ENCODE data around the gene PRUNE1. TPM values are rescaled to one million over a fixed set of nuclear protein-coding genes. Genes with fewer than 3 reads are reported as not detected.

The PRUNE1 gene
- total RNA-seq, 1 donor from 2014 or later, result 22.5 TPM

DNA sequence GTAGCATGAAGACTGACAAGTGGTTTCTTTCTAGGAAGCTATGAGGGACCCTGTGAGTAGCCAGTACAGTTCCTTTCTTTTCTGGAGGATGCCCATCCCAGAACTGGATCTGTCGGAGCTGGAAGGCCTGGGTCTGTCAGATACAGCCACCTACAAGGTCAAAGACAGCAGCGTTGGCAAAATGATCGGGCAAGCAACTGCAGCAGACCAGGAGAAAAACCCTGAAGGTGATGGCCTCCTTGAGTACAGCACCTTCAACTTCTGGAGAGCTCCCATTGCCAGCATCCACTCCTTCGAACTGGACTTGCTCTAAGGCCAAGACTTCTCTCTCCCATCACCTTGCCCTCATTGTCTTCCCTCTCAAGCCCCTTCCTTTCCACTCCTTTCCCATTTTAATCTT lies 58.9 kb downstream of the PRUNE1 start:
- TF ChIP-seq, protein P1, sequence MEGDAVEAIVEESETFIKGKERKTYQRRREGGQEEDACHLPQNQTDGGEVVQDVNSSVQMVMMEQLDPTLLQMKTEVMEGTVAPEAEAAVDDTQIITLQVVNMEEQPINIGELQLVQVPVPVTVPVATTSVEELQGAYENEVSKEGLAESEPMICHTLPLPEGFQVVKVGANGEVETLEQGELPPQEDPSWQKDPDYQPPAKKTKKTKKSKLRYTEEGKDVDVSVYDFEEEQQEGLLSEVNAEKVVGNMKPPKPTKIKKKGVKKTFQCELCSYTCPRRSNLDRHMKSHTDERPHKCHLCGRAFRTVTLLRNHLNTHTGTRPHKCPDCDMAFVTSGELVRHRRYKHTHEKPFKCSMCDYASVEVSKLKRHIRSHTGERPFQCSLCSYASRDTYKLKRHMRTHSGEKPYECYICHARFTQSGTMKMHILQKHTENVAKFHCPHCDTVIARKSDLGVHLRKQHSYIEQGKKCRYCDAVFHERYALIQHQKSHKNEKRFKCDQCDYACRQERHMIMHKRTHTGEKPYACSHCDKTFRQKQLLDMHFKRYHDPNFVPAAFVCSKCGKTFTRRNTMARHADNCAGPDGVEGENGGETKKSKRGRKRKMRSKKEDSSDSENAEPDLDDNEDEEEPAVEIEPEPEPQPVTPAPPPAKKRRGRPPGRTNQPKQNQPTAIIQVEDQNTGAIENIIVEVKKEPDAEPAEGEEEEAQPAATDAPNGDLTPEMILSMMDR (conservative IDR thresholded peaks at IDR 0.05), result no peak
- Mint-ChIP-seq H3K4me3 (peak overlapping the region; percentile 43), H3K27ac (ENCODE audit: unreplicated experiment) (peak overlapping the region; percentile 53), H3K27me3 (ENCODE audit: low read depth) (peaks cover 3% of the 10 kb centered on the region), H3K4me1 (peaks cover 53% of the 10 kb centered on the region), H3K36me3 (ENCODE audit: low read depth) (peaks cover 25% of the 10 kb centered on the region), H3K9me3 (no peaks in the 10 kb centered on the region)
- DNase-seq (ENCODE audit: low read depth, low spot score), result no peak

DNA sequence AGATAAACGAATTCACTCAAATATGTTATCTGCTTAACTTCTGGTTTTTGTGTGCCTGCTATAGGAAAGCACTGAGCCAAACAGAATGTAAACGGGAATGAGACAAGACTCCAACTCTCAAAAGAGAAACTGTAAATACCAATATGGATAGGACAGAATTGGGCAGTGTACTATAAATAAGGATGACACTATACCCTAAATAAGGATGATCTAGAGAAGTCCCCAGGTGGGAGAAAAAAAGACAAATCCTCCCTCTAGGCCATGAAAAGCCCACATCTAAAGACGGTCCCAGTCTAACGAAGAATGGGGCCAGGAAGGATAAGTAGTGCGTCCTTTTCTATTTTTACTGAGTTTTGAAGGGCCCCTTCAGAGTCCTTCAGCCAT lies 60.8 kb downstream of the PRUNE1 start:
- peaks cover 44% of the 10 kb centered on the region for H3K4me1 Mint-ChIP-seq
- H3K9me3 Mint-ChIP-seq, result no peaks in the 10 kb centered on the region
- DNase-seq (ENCODE audit: low read depth, low spot score), result no peak
- H3K4me3 Mint-ChIP-seq, result peak overlapping the region; percentile 70
- TF ChIP-seq, protein P1 (conservative IDR thresholded peaks at IDR 0.05), result no peak
- peaks cover 3% of the 10 kb centered on the region for H3K27me3 Mint-ChIP-seq (ENCODE audit: low read depth)
- peak overlapping the region; percentile 37 for H3K27ac Mint-ChIP-seq (ENCODE audit: unreplicated experiment)
- H3K36me3 Mint-ChIP-seq (ENCODE audit: low read depth), result peaks cover 25% of the 10 kb centered on the region

DNA sequence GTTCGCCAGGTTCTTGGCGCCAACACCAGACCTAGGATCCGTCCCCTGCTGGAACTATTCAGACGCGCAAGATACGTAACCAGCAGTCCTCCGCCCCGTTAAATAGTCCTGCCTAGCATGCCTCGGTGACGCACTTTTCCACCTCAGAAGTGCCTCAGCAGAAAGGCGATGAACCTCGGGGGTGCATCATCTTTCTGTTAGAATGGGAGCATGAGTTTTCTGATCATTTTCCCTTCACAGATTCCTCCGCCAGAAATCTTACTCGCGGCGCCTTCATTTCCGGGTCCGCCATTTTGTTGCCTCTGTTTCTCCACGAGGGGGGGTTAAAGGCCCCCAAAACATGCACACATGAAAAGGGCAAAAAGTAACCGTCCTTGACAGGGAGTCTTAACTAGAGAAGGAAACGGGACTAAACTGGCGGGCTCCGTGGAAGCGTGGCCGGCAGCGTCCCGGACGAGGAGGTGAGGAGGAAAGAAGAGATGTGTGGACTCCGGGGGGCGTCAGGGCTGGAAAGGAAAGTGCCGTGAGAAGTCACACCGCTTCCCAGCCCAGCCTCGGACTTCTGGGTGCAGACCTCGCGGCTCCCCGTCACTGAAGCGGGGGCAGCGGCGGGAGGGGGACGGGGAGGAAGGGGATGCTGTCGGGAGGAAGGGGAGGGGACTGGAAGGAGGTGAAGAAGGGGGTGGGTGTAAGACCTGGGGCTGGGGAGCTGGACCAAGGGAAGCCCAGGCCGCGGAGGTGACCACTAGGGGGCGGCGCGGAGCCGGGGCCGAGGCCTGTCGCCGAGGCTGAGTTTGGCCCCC lies 62.4 kb downstream of the PRUNE1 start, which contains the start of gene GABPB2:
TSS of gene GABPB2 (plus strand) at position 288 of the 803 bp plus-strand sequence. CDS start 17,429 bp downstream, outside the sequence.
- H3K4me3 Mint-ChIP-seq, result peak within 1 kb of the TSS; percentile 93
- peaks cover 3% of the 10 kb centered on the region for H3K27me3 Mint-ChIP-seq (ENCODE audit: low read depth)
- H3K4me1 Mint-ChIP-seq, result peaks cover 30% of the 10 kb centered on the region
- peaks cover 15% of the 10 kb centered on the region for H3K36me3 Mint-ChIP-seq (ENCODE audit: low read depth)
- H3K27ac Mint-ChIP-seq (ENCODE audit: unreplicated experiment), result peak within 1 kb of the TSS; percentile 100
- TF ChIP-seq, protein P1 (conservative IDR thresholded peaks at IDR 0.05), result peak; percentile 98
- no peaks in the 10 kb centered on the region for H3K9me3 Mint-ChIP-seq
- DNase-seq (ENCODE audit: low read depth, low spot score), result peak; percentile 88

DNA sequence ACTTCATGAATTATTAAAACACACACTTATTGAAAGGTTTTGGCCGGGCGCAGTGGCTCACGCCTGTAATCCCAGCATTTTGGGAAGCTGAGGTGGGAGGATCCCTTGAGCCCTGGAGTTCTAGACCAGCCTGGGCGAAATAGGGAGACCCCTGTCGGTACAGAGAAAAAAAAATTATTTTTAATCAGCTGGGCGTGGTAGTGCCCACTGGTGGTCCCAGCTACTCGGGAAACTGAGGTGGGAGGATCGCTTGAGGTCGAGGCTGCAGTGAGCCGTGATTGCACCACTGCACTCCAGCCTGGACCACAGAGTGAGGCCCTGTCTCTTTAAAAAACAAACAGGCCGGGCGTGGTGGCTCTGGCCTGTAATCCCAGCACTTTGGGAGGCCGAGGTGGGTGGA lies 64.0 kb downstream of the PRUNE1 start:
- Mint-ChIP-seq H3K27me3 (ENCODE audit: low read depth) (peaks cover 3% of the 10 kb centered on the region), H3K27ac (ENCODE audit: unreplicated experiment) (no peak overlapping the region), H3K4me1 (peaks cover 23% of the 10 kb centered on the region), H3K9me3 (no peaks in the 10 kb centered on the region), H3K4me3 (peak overlapping the region; percentile 93), H3K36me3 (ENCODE audit: low read depth) (peaks cover 12% of the 10 kb centered on the region)
- TF ChIP-seq, protein P1 (conservative IDR thresholded peaks at IDR 0.05), result no peak
- DNase-seq (ENCODE audit: low read depth, low spot score), result no peak

Other genes starting within 250 kb of the PRUNE1 start
- 0.16 and 0.41 TPM in 2 replicates for gene CTSS, start 242.7 kb upstream of the PRUNE1 start, total RNA-seq
- 4.6 and 5.8 TPM in 2 replicates for gene CTSK, start 200.2 kb upstream of the PRUNE1 start, total RNA-seq
- gene ARNT, start 131.8 kb upstream of the PRUNE1 start, total RNA-seq, result 28.2 and 29.0 TPM in 2 replicates
- not detected in 2 replicates for gene CTXND2, start 121.3 kb upstream of the PRUNE1 start, total RNA-seq
- 77.9 and 81.6 TPM in 2 replicates for gene SETDB1, start 82.1 kb upstream of the PRUNE1 start, total RNA-seq
- gene CERS2, start 33.6 kb upstream of the PRUNE1 start, total RNA-seq, result 149 and 156 TPM in 2 replicates
- gene ANXA9, start 26.2 kb upstream of the PRUNE1 start, total RNA-seq, result not detected in 2 replicates
- 19.2 and 19.6 TPM in 2 replicates for gene MINDY1, start 1.5 kb upstream of the PRUNE1 start, total RNA-seq
- gene BNIPL, start 28.1 kb downstream of the PRUNE1 start, total RNA-seq, result 0.79 and 1.1 TPM in 2 replicates
- gene C1orf56, start 39.3 kb downstream of the PRUNE1 start, total RNA-seq, result 6.3 and 8.0 TPM in 2 replicates
- 111 and 115 TPM in 2 replicates for gene CDC42SE1, start 51.2 kb downstream of the PRUNE1 start, total RNA-seq
- gene MLLT11, start 51.9 kb downstream of the PRUNE1 start, total RNA-seq, result 63.9 and 66.1 TPM in 2 replicates
- 6.1 and 7.8 TPM in 2 replicates for gene GABPB2, start 62.3 kb downstream of the PRUNE1 start, total RNA-seq
- 30.7 and 33.7 TPM in 2 replicates for gene SEMA6C, start 138.2 kb downstream of the PRUNE1 start, total RNA-seq
- gene TNFAIP8L2, start 148.2 kb downstream of the PRUNE1 start, total RNA-seq, result not detected in 2 replicates
- 11.2 and 11.9 TPM in 2 replicates for gene LYSMD1, start 157.5 kb downstream of the PRUNE1 start, total RNA-seq
- 48.7 and 57.1 TPM in 2 replicates for gene SCNM1, start 157.7 kb downstream of the PRUNE1 start, total RNA-seq
- gene TMOD4, start 167.5 kb downstream of the PRUNE1 start, total RNA-seq, result 1.6 and 2.7 TPM in 2 replicates
- gene VPS72, start 181.7 kb downstream of the PRUNE1 start, total RNA-seq, result 134 and 135 TPM in 2 replicates
- 88.7 and 96.2 TPM in 2 replicates for gene PIP5K1A, start 190.1 kb downstream of the PRUNE1 start, total RNA-seq
- gene PSMD4, start 246.3 kb downstream of the PRUNE1 start, total RNA-seq, result 209 and 214 TPM in 2 replicates